Neutrophil (primary cell): Measurements from ENCODE around the gene TMEM14A.

Source experiments
- H3K27ac ChIP-seq: fragments of 200-600 bp; sonication (generic); 2 replicates; pipeline ENCODE4 v1.5.1; 2016; ENCODE audit warnings: mild to moderate bottlenecking, moderate library complexity
- H3K27me3 ChIP-seq: fragments of 200-600 bp; sonication (generic); 2 replicates; pipeline ENCODE4 v1.6.0; 2016; ENCODE audit warnings: mild to moderate bottlenecking
- H3K36me3 ChIP-seq: fragments of 200-600 bp; sonication (generic); 2 replicates; pipeline ENCODE4 v1.5.1; 2017
- H3K4me1 ChIP-seq, 2 experiments: fragments of 200-600 bp in 1 of 2; sonication (generic) in 1 of 2; 1 replicate in 1 of 2; 2 replicates in 1 of 2; pipeline versions ENCODE4 v1.5.1 to v1.6.1; 2013 to 2016; ENCODE audit warnings: low read depth in 1 of 2, low read length in 1 of 2, mild to moderate bottlenecking in 1 of 2, moderate library complexity in 1 of 2; ENCODE audit not compliant: control insufficient read depth in 1 of 2, insufficient read depth in 1 of 2
- H3K4me3 ChIP-seq, 2 experiments: fragments of 200-600 bp in 1 of 2; sonication (generic) in 1 of 2; 1 replicate in 1 of 2; 2 replicates in 1 of 2; pipeline ENCODE4 v1.5.1; 2013 to 2016; ENCODE audit warnings: low read depth in 1 of 2, low read length in 1 of 2, mild to moderate bottlenecking in 1 of 2, moderate library complexity in 1 of 2
- H3K9me3 ChIP-seq: fragments of 200-600 bp; sonication (generic); 2 replicates; pipeline ENCODE4 v1.5.1; 2016
- CTCF ChIP-seq: fragments of 200-600 bp; sonication (generic); IDR thresholded peaks from 2 replicates; pipeline ENCODE4 v1.5.1; 2016; ENCODE audit warnings: antibody characterized with exemption

The TMEM14A gene

GRCh38 chr6:52635049-52635577 is 35.8 kb upstream of the TMEM14A start:
- no peaks in the 10 kb centered on the region for H3K9me3 ChIP-seq
- no peaks in the 10 kb centered on the region for H3K27me3 ChIP-seq
- peaks cover 6 to 7% of the 10 kb centered on the region in 2 experiments for H3K4me1 ChIP-seq
- no peaks in the 10 kb centered on the region for H3K36me3 ChIP-seq
- TF ChIP-seq CTCF, result no peak
- H3K27ac ChIP-seq, result no peak overlapping the region
- no peak overlapping the region for H3K4me3 ChIP-seq

- Histone ChIP-seq H3K36me3 (no peaks in the 10 kb centered on the region), H3K27ac (no peak overlapping the region), H3K27me3 (no peaks in the 10 kb centered on the region), H3K9me3 (no peaks in the 10 kb centered on the region), H3K4me3 (no peak overlapping the region), H3K4me1 (peaks cover 20 to 22% of the 10 kb centered on the region in 2 experiments)
- no peak for TF ChIP-seq CTCF
Measured at GRCh38 chr6:52636830-52637229, 34.1 kb upstream of the TMEM14A start.

- Histone ChIP-seq H3K4me1 (peaks cover 23 to 24% of the 10 kb centered on the region in 2 experiments), H3K9me3 (no peaks in the 10 kb centered on the region), H3K27ac (no peak overlapping the region), H3K27me3 (no peaks in the 10 kb centered on the region), H3K36me3 (no peaks in the 10 kb centered on the region), H3K4me3 (no peak overlapping the region)
- no peak for TF ChIP-seq CTCF
Measured at GRCh38 chr6:52639493-52639892, 31.4 kb upstream of the TMEM14A start.

- Histone ChIP-seq H3K9me3 (no peaks in the 10 kb centered on the region), H3K36me3 (no peaks in the 10 kb centered on the region), H3K27me3 (no peaks in the 10 kb centered on the region), H3K27ac (no peak overlapping the region), H3K4me3 (no peak overlapping the region), H3K4me1 (peaks cover 23 to 24% of the 10 kb centered on the region in 2 experiments)
- TF ChIP-seq CTCF, result no peak
Measured at GRCh38 chr6:52640170-52640569, 30.7 kb upstream of the TMEM14A start.

- Histone ChIP-seq H3K4me1 (peaks cover 23 to 24% of the 10 kb centered on the region in 2 experiments), H3K27ac (no peak overlapping the region), H3K4me3 (no peak overlapping the region), H3K27me3 (no peaks in the 10 kb centered on the region), H3K9me3 (no peaks in the 10 kb centered on the region), H3K36me3 (no peaks in the 10 kb centered on the region)
- TF ChIP-seq CTCF, result no peak
Measured at GRCh38 chr6:52640916-52641315, 30.0 kb upstream of the TMEM14A start.

GRCh38 chr6:52641388-52641787 is 29.5 kb upstream of the TMEM14A start:
- Histone ChIP-seq H3K27ac (no peak overlapping the region), H3K9me3 (no peaks in the 10 kb centered on the region), H3K4me3 (no peak overlapping the region), H3K36me3 (no peaks in the 10 kb centered on the region), H3K4me1 (peaks cover 23 to 24% of the 10 kb centered on the region in 2 experiments), H3K27me3 (no peaks in the 10 kb centered on the region)
- TF ChIP-seq CTCF, result no peak
